Chondrocyte (in vitro differentiated cells): ENCODE results near the gene LFNG. TPM values are rescaled to one million over a fixed set of nuclear protein-coding genes. Genes with fewer than 3 reads are reported as not detected.
"Not testable (repeated sequence)": the region's sequence is repeated elsewhere in the genome, so short reads cannot be mapped to it uniquely, and the experiment has no call there.

Experiments used
- DNase-seq: peaks from one replicate; pipeline ENCODE4 v3.0.0; 2021; ENCODE audit warnings: mixed read lengths, low spot score
- H3K27ac Mint-ChIP-seq: one replicate; pipeline ENCODE4 v1.8.0; 2021; ENCODE audit warnings: mild to moderate bottlenecking, moderate library complexity, mixed read lengths; ENCODE audit not compliant: unreplicated experiment
- H3K27me3 Mint-ChIP-seq: 2 replicates; pipeline ENCODE4 v1.8.0; 2021; ENCODE audit warnings: low read depth, mixed read lengths
- H3K36me3 Mint-ChIP-seq: 2 replicates; pipeline ENCODE4 v1.8.0; 2021; ENCODE audit warnings: low read depth, mixed read lengths
- H3K4me1 Mint-ChIP-seq: 2 replicates; pipeline ENCODE4 v1.8.0; 2021; ENCODE audit warnings: low read depth, mild to moderate bottlenecking, mixed read lengths
- H3K4me3 Mint-ChIP-seq: one replicate; pipeline ENCODE4 v1.8.0; 2021; ENCODE audit warnings: mild to moderate bottlenecking, moderate library complexity, mixed read lengths; ENCODE audit not compliant: unreplicated experiment
- H3K9me3 Mint-ChIP-seq: 2 replicates; pipeline ENCODE4 v1.8.0; 2021; ENCODE audit warnings: low read depth, mixed read lengths
- CTCF ChIP-seq: fragments of 200-600 bp; sonication (generic); IDR thresholded peaks from 2 replicates; pipeline ENCODE4 v1.5.0; 2021; ENCODE audit warnings: antibody characterized with exemption, mild to moderate bottlenecking, moderate library complexity
- total RNA-seq: library from RNA; stranded (reverse); gene quantifications from 3 replicates; pipeline ENCODE4 v1.2.1, GENCODE V29; 2021

LFNG gene
- total RNA-seq, 1 donor from 2014 or later = 39.9 TPM

GRCh38 chr7:2534214-2534613, 14.6 kb downstream of the LFNG start:
- not testable (repeated sequence) for H3K27me3 Mint-ChIP-seq, H3K9me3 Mint-ChIP-seq, H3K27ac Mint-ChIP-seq, H3K36me3 Mint-ChIP-seq, H3K4me3 Mint-ChIP-seq, DNase-seq
- H3K4me1 Mint-ChIP-seq = peaks cover 15% of the 10 kb centered on the region

- not testable (repeated sequence) for H3K4me3 Mint-ChIP-seq, H3K4me1 Mint-ChIP-seq, DNase-seq, H3K27me3 Mint-ChIP-seq, H3K27ac Mint-ChIP-seq, H3K9me3 Mint-ChIP-seq, H3K36me3 Mint-ChIP-seq
Observed at GRCh38 chr7:2535872-2536627, 16.5 kb downstream of the LFNG start.

DNA sequence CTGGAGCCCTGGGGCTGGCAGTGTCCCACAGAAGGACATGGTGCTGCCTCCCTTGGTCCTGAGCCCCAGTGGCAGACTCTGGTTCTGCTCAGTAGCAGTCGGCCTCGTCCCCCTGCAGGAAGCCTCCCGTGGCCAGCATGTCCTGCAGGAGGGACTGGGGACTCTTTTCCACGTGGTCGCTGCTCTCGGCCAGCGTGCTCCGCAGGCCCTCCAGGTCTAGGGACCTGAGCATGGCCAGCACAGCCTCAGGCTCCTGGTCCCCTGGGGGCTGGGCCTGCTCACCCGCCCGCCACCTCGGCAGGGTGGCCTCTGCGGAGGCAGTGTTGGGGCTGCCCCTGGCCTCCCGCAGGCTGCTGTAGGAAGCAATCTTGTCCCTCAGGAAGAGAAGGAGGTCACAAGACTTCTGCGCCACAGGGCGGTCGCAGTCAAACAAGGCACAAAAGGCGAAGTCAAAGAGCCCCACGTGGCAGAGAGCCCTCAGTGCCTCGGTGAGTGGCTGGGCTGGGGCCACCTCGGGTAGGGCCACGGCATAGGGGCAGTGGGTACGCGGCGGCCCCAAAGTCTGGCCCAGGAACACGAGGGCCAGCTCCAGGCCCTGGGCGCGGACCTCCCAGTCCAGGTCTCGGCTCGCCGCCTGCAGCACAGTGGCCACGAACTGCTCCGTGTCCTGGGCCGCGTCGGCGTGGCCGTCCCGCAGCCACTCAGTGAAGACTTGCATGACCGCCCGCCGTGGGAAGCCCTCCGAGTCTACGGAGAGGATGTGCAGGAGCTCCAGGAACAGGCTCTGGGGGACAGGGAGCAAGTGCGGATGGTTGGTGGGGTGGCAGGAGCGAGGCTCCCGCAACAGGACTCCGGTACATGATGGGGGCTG, 18.6 kb downstream of the LFNG start:
- Mint-ChIP-seq H3K9me3 (no peaks in the 10 kb centered on the region), H3K27ac (no peak overlapping the region), H3K36me3 (peaks cover 3% of the 10 kb centered on the region), H3K27me3 (no peaks in the 10 kb centered on the region), H3K4me1 (no peaks in the 10 kb centered on the region), H3K4me3 (no peak overlapping the region)
- peak; percentile 93 for DNase-seq
- peak; percentile 9 for TF ChIP-seq CTCF

- Mint-ChIP-seq H3K27me3 (no peaks in the 10 kb centered on the region), H3K4me1 (no peaks in the 10 kb centered on the region), H3K4me3 (no peak overlapping the region), H3K27ac (no peak overlapping the region), H3K9me3 (no peaks in the 10 kb centered on the region), H3K36me3 (peaks cover 6% of the 10 kb centered on the region)
- DNase-seq = peak; percentile 84
- no peak for TF ChIP-seq CTCF
Observed at GRCh38 chr7:2539031-2539911, 19.7 kb downstream of the LFNG start.

DNA sequence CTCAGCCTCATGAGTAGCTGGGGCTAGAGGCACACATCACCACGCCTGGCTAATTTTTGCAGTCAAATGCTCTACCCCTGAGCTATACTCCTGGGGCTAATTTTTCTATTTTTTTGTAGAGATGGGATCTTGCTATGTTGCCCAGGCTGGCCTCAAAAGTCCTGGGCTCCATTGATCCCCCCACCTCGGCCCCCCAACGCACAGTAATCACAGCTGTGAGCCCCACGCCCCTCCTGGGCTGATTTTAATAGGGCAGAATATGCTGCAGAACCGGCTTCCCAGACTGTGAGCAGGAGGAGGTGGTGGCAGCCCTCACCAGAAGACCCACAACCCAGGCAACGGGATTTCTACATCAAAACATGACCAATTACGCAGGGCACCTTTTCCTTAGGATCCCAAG, 20.6 kb downstream of the LFNG start:
- TF ChIP-seq CTCF = no peak
- H3K27me3 Mint-ChIP-seq = no peaks in the 10 kb centered on the region
- H3K36me3 Mint-ChIP-seq = peaks cover 9% of the 10 kb centered on the region
- no peak overlapping the region for H3K4me3 Mint-ChIP-seq
- H3K9me3 Mint-ChIP-seq = no peaks in the 10 kb centered on the region
- no peaks in the 10 kb centered on the region for H3K4me1 Mint-ChIP-seq
- H3K27ac Mint-ChIP-seq = no peak overlapping the region
- DNase-seq = peak; percentile 51

- H3K4me1 Mint-ChIP-seq = no peaks in the 10 kb centered on the region
- H3K27me3 Mint-ChIP-seq = no peaks in the 10 kb centered on the region
- DNase-seq = peak; percentile 94
Observed at GRCh38 chr7:2540641-2541051, 21.1 kb downstream of the LFNG start.

More at GRCh38 chr7:2540641-2541051, 21.1 kb downstream of the LFNG start:
- H3K27ac Mint-ChIP-seq = no peak overlapping the region
- no peak for TF ChIP-seq CTCF
- H3K4me3 Mint-ChIP-seq = no peak overlapping the region
- peaks cover 9% of the 10 kb centered on the region for H3K36me3 Mint-ChIP-seq
- H3K9me3 Mint-ChIP-seq = no peaks in the 10 kb centered on the region
